ENCODE results near the gene PROZ. TPM values are rescaled to one million over a fixed set of nuclear protein-coding genes. Genes with fewer than 3 reads are reported as not detected.

Gene PROZ
- total RNA-seq, 1 experiment from 2014 or later: not detected

DNA sequence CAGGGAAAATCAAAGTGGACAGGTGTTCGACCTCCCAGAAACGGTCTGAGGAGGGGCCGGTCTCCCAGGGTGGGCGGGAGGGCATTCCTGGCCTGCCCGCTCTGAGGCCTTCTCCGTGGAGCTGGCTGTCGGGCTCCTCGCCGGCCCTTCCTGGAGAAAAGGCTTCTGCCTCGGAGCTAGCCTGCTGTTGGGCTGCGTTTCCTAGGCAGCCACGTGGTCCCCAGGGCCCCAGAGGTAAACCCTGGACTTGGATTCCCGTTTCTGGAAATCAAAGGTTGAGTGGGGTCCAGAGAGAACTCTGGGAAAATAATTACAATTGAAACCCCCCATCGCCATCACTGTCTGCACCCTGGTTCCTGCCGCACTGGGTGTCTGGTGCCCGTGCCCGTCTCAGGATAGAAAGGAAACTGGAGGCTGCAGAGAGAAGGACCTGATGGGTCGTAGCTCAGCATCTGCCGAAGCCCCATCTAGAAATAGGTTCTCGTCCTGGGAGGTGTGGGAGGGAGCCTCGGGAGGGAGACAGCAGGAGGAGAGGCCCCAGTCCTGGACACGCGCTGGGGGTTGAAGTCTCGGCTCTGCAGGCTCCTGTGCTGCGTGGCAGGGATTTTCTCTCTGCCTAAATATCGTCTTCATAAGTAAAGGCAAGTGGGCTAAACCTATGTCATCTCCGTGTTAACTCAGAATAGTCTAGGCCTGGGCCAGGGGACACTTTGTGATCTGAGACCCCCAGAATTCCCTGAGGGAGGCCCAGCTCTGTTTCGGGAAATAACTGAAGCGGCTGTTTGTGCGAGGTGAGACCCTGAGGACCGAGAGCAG lies 7.7 kb upstream of the PROZ start:
- ChIA-PET CTCF (no interaction called here), RAD21 (ENCODE audit: low non-redundant PET in 1 of 2, low total read pairs in 2 of 2, uncharacterized antibody in 2 of 2, unreplicated experiment in 2 of 2) (no interaction called here), POLR2A (no interaction called here)
- Histone ChIP-seq H3K36me3 (ENCODE audit: control insufficient read depth in 1 of 2, insufficient read depth in 2 of 2, low read length in 2 of 2) (no peaks in the 10 kb centered on the region), H3K27me3 (ENCODE audit: insufficient read depth, low read length) (no peaks in the 10 kb centered on the region), H3K4me1 (ENCODE audit: control insufficient read depth in 1 of 2, insufficient read depth in 2 of 2, low read length in 2 of 2) (peaks cover 9 to 16% of the 10 kb centered on the region in 2 experiments), H3K9me2 (ENCODE audit: insufficient read depth) (no peaks in the 10 kb centered on the region), H3K4me3 (replicated peaks in 1 of 2; ENCODE audit: low read depth in 1 of 2, low read length in 2 of 2) (no peak overlapping the region), H3K9me3 (ENCODE audit: control insufficient read depth in 1 of 2, insufficient read depth in 1 of 2, low read depth in 1 of 2, low read length in 2 of 2) (peaks cover 0 to 5% of the 10 kb centered on the region in 2 experiments; a peak in 1 of 4 replicates), H3K27ac (ENCODE audit: low read depth, low read length) (no peak overlapping the region), H3K9ac (ENCODE audit: low read length) (no peak overlapping the region), H4K20me1 (ENCODE audit: insufficient read depth) (no peaks in the 10 kb centered on the region), H2AFZ (ENCODE audit: low read depth, low read length, poor library complexity, severe bottlenecking) (no peak overlapping the region), H3K4me2 (ENCODE audit: low read length) (no peak overlapping the region), H3K79me2 (ENCODE audit: insufficient read depth, low read length) (no peaks in the 10 kb centered on the region)
- TF ChIP-seq MAX (IDR thresholded peaks at IDR 0.05) (no peak), YY1 (IDR thresholded peaks at IDR 0.05; ENCODE audit: extremely low read depth, insufficient replicate concordance, low read depth, low read length) (no peak), FOSL1 (IDR thresholded peaks at IDR 0.05; ENCODE audit: low read depth) (no peak), SIN3A (IDR thresholded peaks at IDR 0.05; ENCODE audit: low read depth) (no peak), SRF (IDR thresholded peaks at IDR 0.05; ENCODE audit: low read depth) (no peak), ELF1 (IDR thresholded peaks at IDR 0.05; ENCODE audit: borderline replicate concordance, low read depth) (no peak), EZH2phosphoT487 (IDR thresholded peaks at IDR 0.05; ENCODE audit: borderline replicate concordance) (no peak), EGR1 (IDR thresholded peaks at IDR 0.05; ENCODE audit: low read depth) (no peak), ZFX (IDR thresholded peaks at IDR 0.05) (no peak), CTCF (IDR thresholded peaks at IDR 0.05 in 2 of 3, conservative IDR thresholded peaks at IDR 0.05 in 1 of 3; ENCODE audit: borderline replicate concordance in 1 of 3, insufficient read depth in 1 of 3, low read depth in 2 of 3, low read length in 2 of 3) (no peak), POLR2A (IDR thresholded peaks at IDR 0.05; ENCODE audit: borderline replicate concordance, extremely low read depth, insufficient read depth, insufficient read length) (no peak)
- intact Hi-C loops (cut with micrococcal nuclease): loop anchor here (10.0 kb wide), 1 partner anchor 66 kb away; no protein-coding TSS in a partner anchor
- ATAC-seq: no peak
- no TSS peak for BruUV-seq (replicated peaks)
- DNase-seq (ENCODE audit: low read depth, low spot score): no peak

All from HCT116 (cell line).